SK-N-SH (cell line): ENCODE data around the gene OTUD7B. TPM values are rescaled to one million over a fixed set of nuclear protein-coding genes. Genes with fewer than 3 reads are reported as not detected.

Source experiments
- CTCF ChIA-PET: fragments of 300-600, 350-600 bp; formaldehyde crosslinking; extraction: SDS; loops from one replicate; lab custom pipeline; 2021; lab: Yijun Ruan, JAX
- POLR2A ChIA-PET: fragments of 350-600 bp; sonication (Branson Sonifier 250); formaldehyde crosslinking; extraction: SDS; loops from one replicate; lab custom pipeline; 2020; ENCODE audit warnings: antibody characterized with exemption, inconsistent platforms; lab: Yijun Ruan, JAX
- DNase-seq: peaks from one replicate; pipeline ENCODE4 v3.0.0; 2012
- H2AFZ ChIP-seq: fragments of 200-600 bp; sonication (generic); 2 replicates; pipeline ENCODE4 v1.8.1; 2016; ENCODE audit warnings: antibody characterized with exemption, mild to moderate bottlenecking, low read depth
- H3F3A ChIP-seq: fragments of 200-600 bp; sonication (generic); replicated peaks from 2 replicates; pipeline ENCODE3; 2016; ENCODE audit warnings: antibody characterized with exemption, mild to moderate bottlenecking; ENCODE audit not compliant: insufficient read depth
- H3K27ac ChIP-seq, 2 experiments: fragments of 200-500 bp in 1 of 2; fragments of 200-600 bp in 1 of 2; sonication (Bioruptor generic) in 1 of 2; sonication (generic), shearing (Covaris generic) in 1 of 2; 2 replicates each; pipeline versions ENCODE4 v1.5.1 to v1.6.1; 2014 to 2016; ENCODE audit warnings: low read depth in 2 of 2, inconsistent platforms in 1 of 2, low read length in 1 of 2, mild to moderate bottlenecking in 1 of 2, mixed read lengths in 1 of 2
- H3K27me3 ChIP-seq: fragments of 200-600 bp; sonication (generic), shearing (Covaris generic); 2 replicates; pipeline ENCODE4 v1.6.1; 2016; ENCODE audit warnings: mixed run types; ENCODE audit not compliant: insufficient read depth
- H3K36me3 ChIP-seq, 2 experiments: fragments of 200-500 bp in 1 of 2; fragments of 200-600 bp in 1 of 2; sonication (Bioruptor generic) in 1 of 2; sonication (generic) in 1 of 2; replicated peaks in 1 of 2; 2 replicates each; pipeline versions ENCODE3 to v1.5.1; 2014 to 2016; ENCODE audit warnings: low read length in 1 of 2, mild to moderate bottlenecking in 1 of 2; ENCODE audit not compliant: insufficient read depth in 2 of 2, control insufficient read depth in 1 of 2
- H3K4me1 ChIP-seq, 2 experiments: fragments of 200-500 bp in 1 of 2; fragments of 200-600 bp in 1 of 2; sonication (Bioruptor generic) in 1 of 2; sonication (generic), shearing (Covaris generic) in 1 of 2; 2 replicates each; pipeline versions ENCODE4 v1.5.1 to v1.6.1; 2014 to 2016; ENCODE audit warnings: low read depth in 1 of 2, low read length in 1 of 2, mixed run types in 1 of 2; ENCODE audit not compliant: insufficient read depth in 2 of 2, control insufficient read depth in 1 of 2
- H3K4me2 ChIP-seq: fragments of 200-600 bp; sonication (generic), shearing (Covaris generic); 2 replicates; pipeline ENCODE4 v1.6.1; 2017; ENCODE audit warnings: mixed run types
- H3K4me3 ChIP-seq, 2 experiments: fragments of 200-500 bp in 1 of 2; fragments of 200-600 bp in 1 of 2; sonication (Bioruptor generic) in 1 of 2; sonication (generic), shearing (Covaris generic) in 1 of 2; 2 replicates each; pipeline versions ENCODE4 v1.5.1 to v1.8.1; 2014 to 2016; ENCODE audit warnings: low read depth in 2 of 2, inconsistent platforms in 1 of 2, low read length in 1 of 2, mild to moderate bottlenecking in 1 of 2, mixed read lengths in 1 of 2, moderate library complexity in 1 of 2
- H3K79me2 ChIP-seq: fragments of 200-600 bp; sonication (generic); 2 replicates; pipeline ENCODE4 v1.8.1; 2017; ENCODE audit warnings: mild to moderate bottlenecking; ENCODE audit not compliant: insufficient read depth
- H3K9ac ChIP-seq: fragments of 200-600 bp; sonication (generic); 2 replicates; pipeline ENCODE4 v1.6.1; 2017; ENCODE audit warnings: mixed run types
- H3K9me2 ChIP-seq: fragments of 200-600 bp; sonication (generic); 2 replicates; pipeline ENCODE4 v1.6.1; 2017; ENCODE audit warnings: mixed run types
- H3K9me3 ChIP-seq: fragments of 200-600 bp; sonication (generic); 2 replicates; pipeline ENCODE4 v1.6.1; 2017; ENCODE audit warnings: mixed run types, mild to moderate bottlenecking, moderate library complexity
- H4K20me1 ChIP-seq: fragments of 200-600 bp; sonication (generic); 2 replicates; pipeline ENCODE4 v1.6.1; 2017; ENCODE audit warnings: mild to moderate bottlenecking, mixed run types; ENCODE audit not compliant: insufficient read depth
- ELF1 ChIP-seq: IDR thresholded peaks from 2 replicates; pipeline ENCODE4 v1.4.0; 2012
- EP300 ChIP-seq, 2 experiments: IDR thresholded peaks; 2 replicates each; pipeline versions ENCODE4 v1.4.0 to v1.6.1; 2012; ENCODE audit warnings: borderline replicate concordance in 1 of 2, low read depth in 1 of 2, low read length in 1 of 2
- FOXJ3 ChIP-seq: sonication (generic); formaldehyde crosslinking; IDR thresholded peaks from 2 replicates; pipeline ENCODE4 v1.5.1; 2020; ENCODE audit warnings: mild to moderate bottlenecking, missing genetic modification reagents
- FOXM1 ChIP-seq: IDR thresholded peaks from 2 replicates; pipeline ENCODE4 v1.4.0; 2012; ENCODE audit warnings: low read depth, mild to moderate bottlenecking
- GABPA ChIP-seq: IDR thresholded peaks from 2 replicates; pipeline ENCODE4 v1.4.0; 2012; ENCODE audit warnings: low read depth, mild to moderate bottlenecking
- MEF2A ChIP-seq: IDR thresholded peaks from 2 replicates; pipeline ENCODE4 v1.4.0; 2012; ENCODE audit warnings: low read depth, borderline replicate concordance
- NFIC ChIP-seq: IDR thresholded peaks from 2 replicates; pipeline ENCODE4 v1.4.0; 2012; ENCODE audit warnings: borderline replicate concordance
- PBX3 ChIP-seq: IDR thresholded peaks from 2 replicates; pipeline ENCODE4; 2012
- POLR2AphosphoS5 ChIP-seq: IDR thresholded peaks from 2 replicates; pipeline ENCODE4 v1.6.1; 2012; ENCODE audit warnings: low read depth, low read length
- RCOR1 ChIP-seq: fragments of 150-350 bp; IDR thresholded peaks from 2 replicates; pipeline ENCODE4 v1.6.1; 2017; ENCODE audit warnings: antibody characterized with exemption, low read length
- RXRA ChIP-seq: IDR thresholded peaks from 2 replicates; pipeline ENCODE4 v1.4.0; 2012; ENCODE audit warnings: low read depth, mild to moderate bottlenecking, borderline replicate concordance
- SIN3A ChIP-seq: IDR thresholded peaks from 2 replicates; pipeline ENCODE4 v1.6.1; 2012; ENCODE audit warnings: low read depth, mild to moderate bottlenecking, low read length, moderate library complexity, borderline replicate concordance
- TCF12 ChIP-seq: IDR thresholded peaks from 2 replicates; pipeline ENCODE4 v1.4.0; 2012
- TEAD4 ChIP-seq: IDR thresholded peaks from 2 replicates; pipeline ENCODE4 v1.4.0; 2012; ENCODE audit warnings: mild to moderate bottlenecking, borderline replicate concordance; ENCODE audit not compliant: insufficient read depth
- USF1 ChIP-seq: IDR thresholded peaks from 2 replicates; pipeline ENCODE4 v1.4.0; 2012; ENCODE audit warnings: low read depth, borderline replicate concordance
- YY1 ChIP-seq: IDR thresholded peaks from 2 replicates; pipeline ENCODE4 v1.4.0; 2012; ENCODE audit warnings: low read depth, mild to moderate bottlenecking
- polyA plus RNA-seq, 3 experiments: library from polyadenylated mRNA; depleted of rRNA; stranded (reverse); fragments of >200 nt; gene quantifications; 2 replicates each; pipeline ENCODE4 v1.2.3, GENCODE V29; 2012
- TF ChIP-seq, protein P1 (sequence below): IDR thresholded peaks from 2 replicates; pipeline ENCODE4 v1.4.0; 2012; ENCODE audit warnings: low read depth, borderline replicate concordance
- TF ChIP-seq, protein P2 (sequence below): fragments of 200-600 bp; sonication (generic); IDR thresholded peaks from 2 replicates; pipeline ENCODE4 v1.6.1; 2017; ENCODE audit warnings: antibody characterized with exemption, mild to moderate bottlenecking, moderate library complexity
- TF ChIP-seq, protein P3 (sequence below): fragments of 150-350 bp; IDR thresholded peaks from 2 replicates; pipeline ENCODE4 v1.6.1; 2016; ENCODE audit warnings: mild to moderate bottlenecking, low read depth, low read length

The OTUD7B gene
- polyA plus RNA-seq, 1 of the 3 experiments (the other 2 are of a cell fraction): 4.2 TPM

- H3K27me3 ChIP-seq: no peaks in the 10 kb centered on the region
- no peaks in the 10 kb centered on the region for H3K9me3 ChIP-seq
- no peak for TF ChIP-seq MEF2A
- TF ChIP-seq FOXJ3 (CRISPR knock-in tag): no peak
- no peak for TF ChIP-seq NFIC
- TF ChIP-seq, protein P1, sequence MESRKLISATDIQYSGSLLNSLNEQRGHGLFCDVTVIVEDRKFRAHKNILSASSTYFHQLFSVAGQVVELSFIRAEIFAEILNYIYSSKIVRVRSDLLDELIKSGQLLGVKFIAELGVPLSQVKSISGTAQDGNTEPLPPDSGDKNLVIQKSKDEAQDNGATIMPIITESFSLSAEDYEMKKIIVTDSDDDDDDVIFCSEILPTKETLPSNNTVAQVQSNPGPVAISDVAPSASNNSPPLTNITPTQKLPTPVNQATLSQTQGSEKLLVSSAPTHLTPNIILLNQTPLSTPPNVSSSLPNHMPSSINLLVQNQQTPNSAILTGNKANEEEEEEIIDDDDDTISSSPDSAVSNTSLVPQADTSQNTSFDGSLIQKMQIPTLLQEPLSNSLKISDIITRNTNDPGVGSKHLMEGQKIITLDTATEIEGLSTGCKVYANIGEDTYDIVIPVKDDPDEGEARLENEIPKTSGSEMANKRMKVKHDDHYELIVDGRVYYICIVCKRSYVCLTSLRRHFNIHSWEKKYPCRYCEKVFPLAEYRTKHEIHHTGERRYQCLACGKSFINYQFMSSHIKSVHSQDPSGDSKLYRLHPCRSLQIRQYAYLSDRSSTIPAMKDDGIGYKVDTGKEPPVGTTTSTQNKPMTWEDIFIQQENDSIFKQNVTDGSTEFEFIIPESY: no peak
- no peak for TF ChIP-seq TEAD4
- no peak for TF ChIP-seq YY1
- TF ChIP-seq USF1: no peak
- no peak for TF ChIP-seq TCF12
- TF ChIP-seq ELF1: no peak
- no peak for TF ChIP-seq FOXM1
- TF ChIP-seq SIN3A: no peak
- TF ChIP-seq POLR2AphosphoS5: no peak
- no peak for TF ChIP-seq EP300 (IDR thresholded peaks at IDR 0.05; ENCODE audit: borderline replicate concordance in 1 of 2, low read depth in 1 of 2, low read length in 1 of 2)
- no peak for TF ChIP-seq GABPA
- no peak for TF ChIP-seq PBX3
- TF ChIP-seq RXRA: no peak
- TF ChIP-seq, protein P2, sequence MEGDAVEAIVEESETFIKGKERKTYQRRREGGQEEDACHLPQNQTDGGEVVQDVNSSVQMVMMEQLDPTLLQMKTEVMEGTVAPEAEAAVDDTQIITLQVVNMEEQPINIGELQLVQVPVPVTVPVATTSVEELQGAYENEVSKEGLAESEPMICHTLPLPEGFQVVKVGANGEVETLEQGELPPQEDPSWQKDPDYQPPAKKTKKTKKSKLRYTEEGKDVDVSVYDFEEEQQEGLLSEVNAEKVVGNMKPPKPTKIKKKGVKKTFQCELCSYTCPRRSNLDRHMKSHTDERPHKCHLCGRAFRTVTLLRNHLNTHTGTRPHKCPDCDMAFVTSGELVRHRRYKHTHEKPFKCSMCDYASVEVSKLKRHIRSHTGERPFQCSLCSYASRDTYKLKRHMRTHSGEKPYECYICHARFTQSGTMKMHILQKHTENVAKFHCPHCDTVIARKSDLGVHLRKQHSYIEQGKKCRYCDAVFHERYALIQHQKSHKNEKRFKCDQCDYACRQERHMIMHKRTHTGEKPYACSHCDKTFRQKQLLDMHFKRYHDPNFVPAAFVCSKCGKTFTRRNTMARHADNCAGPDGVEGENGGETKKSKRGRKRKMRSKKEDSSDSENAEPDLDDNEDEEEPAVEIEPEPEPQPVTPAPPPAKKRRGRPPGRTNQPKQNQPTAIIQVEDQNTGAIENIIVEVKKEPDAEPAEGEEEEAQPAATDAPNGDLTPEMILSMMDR: no peak
- TF ChIP-seq, protein P3, sequence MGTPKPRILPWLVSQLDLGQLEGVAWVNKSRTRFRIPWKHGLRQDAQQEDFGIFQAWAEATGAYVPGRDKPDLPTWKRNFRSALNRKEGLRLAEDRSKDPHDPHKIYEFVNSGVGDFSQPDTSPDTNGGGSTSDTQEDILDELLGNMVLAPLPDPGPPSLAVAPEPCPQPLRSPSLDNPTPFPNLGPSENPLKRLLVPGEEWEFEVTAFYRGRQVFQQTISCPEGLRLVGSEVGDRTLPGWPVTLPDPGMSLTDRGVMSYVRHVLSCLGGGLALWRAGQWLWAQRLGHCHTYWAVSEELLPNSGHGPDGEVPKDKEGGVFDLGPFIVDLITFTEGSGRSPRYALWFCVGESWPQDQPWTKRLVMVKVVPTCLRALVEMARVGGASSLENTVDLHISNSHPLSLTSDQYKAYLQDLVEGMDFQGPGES: no peak
- no peak for TF ChIP-seq RCOR1
- DNase-seq: no peak
- no peaks in the 10 kb centered on the region for H3K4me1 ChIP-seq
- no peak overlapping the region for H3K27ac ChIP-seq
- no peak overlapping the region for H3K4me2 ChIP-seq
- CTCF ChIA-PET: interaction anchor here (0.8 to 2.1 kb wide), 2 partner anchors 20 to 55 kb away, joined by 3 to 8 read pairs; no protein-coding TSS in a partner anchor
- no peaks in the 10 kb centered on the region for H3K9me2 ChIP-seq
- H3F3A ChIP-seq: no peaks in the 10 kb centered on the region
- H3K79me2 ChIP-seq: no peaks in the 10 kb centered on the region
- H4K20me1 ChIP-seq: no peaks in the 10 kb centered on the region
- H3K4me3 ChIP-seq: no peak overlapping the region
- no peaks in the 10 kb centered on the region for H3K36me3 ChIP-seq
- no peak overlapping the region for H2AFZ ChIP-seq
- POLR2A ChIA-PET: no interaction called here
- no peak overlapping the region for H3K9ac ChIP-seq
Measured at GRCh38 chr1:150017206-150017750, 6.8 kb upstream of the OTUD7B start.
